Measurements from ENCODE around the gene CDK5RAP2.

Gene CDK5RAP2

GRCh38 chr9:120405860-120406259, 174.1 kb downstream of the CDK5RAP2 start:
- H3K4me3 ChIP-seq (ENCODE audit: low read length) = no peak overlapping the region
- no peak for DNase-seq (ENCODE audit: low read depth)

GRCh38 chr9:120405134-120405533, 174.8 kb downstream of the CDK5RAP2 start:
- no peak overlapping the region for H3K4me3 ChIP-seq (ENCODE audit: low read length)
- no peak for DNase-seq (ENCODE audit: low read depth)
- no peak for TF ChIP-seq CTCF (IDR thresholded peaks at IDR 0.05; ENCODE audit: insufficient read depth, low read depth, low read length, missing control alignments)

More at GRCh38 chr9:120405860-120406259, 174.1 kb downstream of the CDK5RAP2 start:
- TF ChIP-seq CTCF (IDR thresholded peaks at IDR 0.05; ENCODE audit: insufficient read depth, low read depth, low read length, missing control alignments) = no peak

- no peak overlapping the region for H3K4me3 ChIP-seq (ENCODE audit: low read length)
- TF ChIP-seq CTCF (IDR thresholded peaks at IDR 0.05; ENCODE audit: insufficient read depth, low read depth, low read length, missing control alignments) = no peak
- no peak for DNase-seq (ENCODE audit: low read depth)
These were observed 176.5 kb downstream of the CDK5RAP2 start for GRCh38 chr9:120403543-120403856.

- TF ChIP-seq CTCF (IDR thresholded peaks at IDR 0.05; ENCODE audit: insufficient read depth, low read depth, low read length, missing control alignments) = no peak
- DNase-seq (ENCODE audit: low read depth) = peak; percentile 87
- no peak overlapping the region for H3K4me3 ChIP-seq (ENCODE audit: low read length)
These were observed 177.0 kb downstream of the CDK5RAP2 start for GRCh38 chr9:120402741-120403542.

- no peak for DNase-seq (ENCODE audit: low read depth)
- TF ChIP-seq CTCF (IDR thresholded peaks at IDR 0.05; ENCODE audit: insufficient read depth, low read depth, low read length, missing control alignments) = no peak
- no peak overlapping the region for H3K4me3 ChIP-seq (ENCODE audit: low read length)
These were observed 180.0 kb downstream of the CDK5RAP2 start for GRCh38 chr9:120399940-120400339.

GRCh38 chr9:120398286-120398685, 181.7 kb downstream of the CDK5RAP2 start:
- no peak for TF ChIP-seq CTCF (IDR thresholded peaks at IDR 0.05; ENCODE audit: insufficient read depth, low read depth, low read length, missing control alignments)
- no peak for DNase-seq (ENCODE audit: low read depth)
- no peak overlapping the region for H3K4me3 ChIP-seq (ENCODE audit: low read length)

- TF ChIP-seq CTCF (IDR thresholded peaks at IDR 0.05; ENCODE audit: insufficient read depth, low read depth, low read length, missing control alignments) = no peak
- no peak overlapping the region for H3K4me3 ChIP-seq (ENCODE audit: low read length)
- no peak for DNase-seq (ENCODE audit: low read depth)
These were observed 182.5 kb downstream of the CDK5RAP2 start for GRCh38 chr9:120397453-120397852.

Measured in epithelial cell of esophagus (primary cell).